ENCODE results near the gene SLC3A2. TPM values are rescaled to one million over a fixed set of nuclear protein-coding genes. Genes with fewer than 3 reads are reported as not detected.

Gene SLC3A2
- total RNA-seq, 1 donor from 2014 or later = 441 TPM

DNA sequence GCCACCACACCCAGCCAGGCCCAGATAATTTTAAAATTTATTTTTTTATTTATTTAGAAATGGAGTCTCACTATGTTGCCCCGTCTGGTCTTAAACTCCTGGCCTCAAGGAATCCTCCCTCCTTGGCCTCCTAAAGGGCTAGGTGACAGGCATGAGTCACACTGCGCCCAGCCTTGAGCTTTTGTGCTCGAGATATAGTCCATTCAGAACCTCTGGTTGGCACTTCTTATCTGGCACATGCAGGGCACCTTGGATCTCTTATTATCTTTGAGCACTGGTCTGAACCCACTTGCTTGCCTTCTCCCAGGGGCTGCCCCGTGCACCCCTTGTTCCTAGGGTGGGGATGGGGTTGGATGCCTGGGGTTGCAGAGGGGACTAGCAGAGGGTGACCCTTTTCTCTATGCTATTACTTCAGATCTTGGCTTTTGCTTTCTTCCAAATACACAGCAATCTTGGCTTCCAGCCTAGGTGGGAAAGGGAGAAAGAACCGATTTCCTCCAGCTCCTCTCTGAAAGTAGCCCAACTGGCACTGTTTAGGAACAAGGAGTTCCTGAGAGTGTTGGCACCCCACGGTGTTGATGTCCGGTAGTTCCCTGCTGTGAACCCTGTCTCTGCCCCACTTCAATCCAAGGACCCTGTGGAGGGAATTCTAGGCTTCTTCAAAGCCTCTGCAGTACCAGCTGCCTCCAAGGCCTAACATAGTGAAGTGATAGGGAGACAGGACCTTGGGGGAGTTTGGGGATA is 1.3 kb upstream of the SLC3A2 start:
- TF ChIP-seq, protein P1, sequence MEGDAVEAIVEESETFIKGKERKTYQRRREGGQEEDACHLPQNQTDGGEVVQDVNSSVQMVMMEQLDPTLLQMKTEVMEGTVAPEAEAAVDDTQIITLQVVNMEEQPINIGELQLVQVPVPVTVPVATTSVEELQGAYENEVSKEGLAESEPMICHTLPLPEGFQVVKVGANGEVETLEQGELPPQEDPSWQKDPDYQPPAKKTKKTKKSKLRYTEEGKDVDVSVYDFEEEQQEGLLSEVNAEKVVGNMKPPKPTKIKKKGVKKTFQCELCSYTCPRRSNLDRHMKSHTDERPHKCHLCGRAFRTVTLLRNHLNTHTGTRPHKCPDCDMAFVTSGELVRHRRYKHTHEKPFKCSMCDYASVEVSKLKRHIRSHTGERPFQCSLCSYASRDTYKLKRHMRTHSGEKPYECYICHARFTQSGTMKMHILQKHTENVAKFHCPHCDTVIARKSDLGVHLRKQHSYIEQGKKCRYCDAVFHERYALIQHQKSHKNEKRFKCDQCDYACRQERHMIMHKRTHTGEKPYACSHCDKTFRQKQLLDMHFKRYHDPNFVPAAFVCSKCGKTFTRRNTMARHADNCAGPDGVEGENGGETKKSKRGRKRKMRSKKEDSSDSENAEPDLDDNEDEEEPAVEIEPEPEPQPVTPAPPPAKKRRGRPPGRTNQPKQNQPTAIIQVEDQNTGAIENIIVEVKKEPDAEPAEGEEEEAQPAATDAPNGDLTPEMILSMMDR (IDR thresholded peaks at IDR 0.05; ENCODE audit: insufficient read depth, low read length, poor library complexity, severe bottlenecking) = no peak
- Histone ChIP-seq H3K4me3 (ENCODE audit: low read depth, low read length) (no peak overlapping the region), H3K36me3 (ENCODE audit: control insufficient read depth, insufficient read depth, low read length) (peaks cover 4% of the 10 kb centered on the region), H3K27me3 (ENCODE audit: control insufficient read depth, insufficient read depth, low read length) (no peaks in the 10 kb centered on the region)
- DNase-seq (ENCODE audit: low read depth) = no peak

DNA sequence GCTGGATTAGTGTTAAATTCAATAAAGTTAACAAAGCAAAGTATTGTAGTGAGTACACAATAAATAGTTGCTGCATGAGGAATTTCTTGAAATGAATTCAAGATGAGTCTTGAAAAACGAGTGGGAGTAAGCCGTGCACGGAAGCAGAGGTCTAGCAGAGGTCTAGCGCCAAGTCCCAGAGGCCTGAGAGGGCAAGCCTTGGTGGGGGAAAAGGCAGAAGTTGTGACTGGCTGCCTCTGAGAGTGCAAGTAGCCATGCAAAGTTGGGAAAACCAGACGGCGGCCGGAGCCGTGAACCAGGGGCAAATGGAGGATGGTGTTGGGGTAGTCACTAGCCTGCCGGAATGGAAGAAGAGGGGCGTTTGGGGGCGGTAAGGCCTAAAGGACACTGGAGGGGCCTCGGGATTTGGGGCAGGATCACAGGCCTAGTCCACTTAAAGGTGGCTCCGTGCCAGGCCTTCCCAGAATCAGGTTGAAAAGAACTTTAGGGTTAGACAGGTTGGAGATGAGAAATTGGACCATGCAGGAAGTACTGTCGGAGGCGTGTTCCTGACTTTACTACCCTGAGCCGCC is 379 bp upstream of the SLC3A2 start:
- TF ChIP-seq, protein P1 (IDR thresholded peaks at IDR 0.05; ENCODE audit: insufficient read depth, low read length, poor library complexity, severe bottlenecking) = no peak
- Histone ChIP-seq H3K36me3 (ENCODE audit: control insufficient read depth, insufficient read depth, low read length) (peaks cover 6% of the 10 kb centered on the region), H3K27me3 (ENCODE audit: control insufficient read depth, insufficient read depth, low read length) (no peaks in the 10 kb centered on the region), H3K4me3 (ENCODE audit: low read depth, low read length) (peak overlapping the region; percentile 100)
- DNase-seq (ENCODE audit: low read depth) = peak; percentile 38

DNA sequence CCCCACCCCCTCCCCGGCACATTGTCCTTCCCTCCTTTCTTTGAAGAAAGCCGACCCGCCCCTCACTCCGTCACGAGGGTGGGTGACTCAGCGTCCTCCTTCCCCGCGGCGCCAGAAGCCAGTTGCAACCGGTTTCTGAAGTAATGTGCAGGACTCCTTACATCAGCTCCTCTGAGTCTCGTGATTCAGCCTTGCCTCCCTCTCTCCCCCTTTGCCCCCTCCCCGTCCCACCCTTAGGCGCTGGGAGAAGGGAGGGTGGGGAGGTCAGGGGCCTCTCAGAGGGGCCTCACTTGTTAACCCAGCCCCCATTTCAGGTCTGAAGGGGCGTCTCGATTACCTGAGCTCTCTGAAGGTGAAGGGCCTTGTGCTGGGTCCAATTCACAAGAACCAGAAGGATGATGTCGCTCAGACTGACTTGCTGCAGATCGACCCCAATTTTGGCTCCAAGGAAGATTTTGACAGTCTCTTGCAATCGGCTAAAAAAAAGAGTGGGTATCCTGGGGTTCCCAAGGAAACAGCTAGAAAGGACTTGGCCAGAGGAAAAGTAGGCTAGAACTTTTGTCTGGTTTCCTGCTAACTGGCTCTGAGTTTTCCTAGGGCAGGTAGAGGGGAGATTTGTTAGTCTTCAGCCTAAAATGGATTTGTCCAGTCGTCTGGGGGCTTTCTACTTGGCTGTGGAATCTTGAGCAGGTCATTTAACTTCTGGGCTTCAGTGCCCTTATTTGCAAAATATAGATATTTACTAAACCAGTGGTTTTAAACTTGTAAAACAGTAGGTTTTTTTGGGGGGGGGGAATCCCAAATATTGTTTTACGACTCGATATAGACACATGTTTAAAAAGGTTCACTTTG is 1.1 kb downstream of the SLC3A2 start:
- TF ChIP-seq, protein P1 (IDR thresholded peaks at IDR 0.05; ENCODE audit: insufficient read depth, low read length, poor library complexity, severe bottlenecking) = no peak
- peak; percentile 84 for DNase-seq (ENCODE audit: low read depth)
- peak overlapping the region; percentile 100 for H3K4me3 ChIP-seq (ENCODE audit: low read depth, low read length)
- no peaks in the 10 kb centered on the region for H3K27me3 ChIP-seq (ENCODE audit: control insufficient read depth, insufficient read depth, low read length)
- peaks cover 6% of the 10 kb centered on the region for H3K36me3 ChIP-seq (ENCODE audit: control insufficient read depth, insufficient read depth, low read length)

DNA sequence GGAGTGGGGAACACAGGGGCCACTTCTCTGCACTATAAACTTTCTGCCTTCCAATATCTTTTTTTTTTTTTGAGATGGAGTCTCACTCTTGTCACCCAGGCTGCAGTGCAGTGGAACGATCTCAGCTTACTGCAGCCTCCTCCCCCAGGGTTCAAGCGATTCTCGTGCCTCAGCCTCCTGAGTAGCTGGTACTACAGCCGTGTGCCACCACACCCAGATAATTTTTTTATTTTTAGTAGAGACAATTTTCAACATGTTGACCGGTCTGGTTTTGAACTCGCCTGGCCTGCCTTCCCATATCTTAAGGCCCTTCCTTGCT is 1.7 kb downstream of the SLC3A2 start:
- DNase-seq (ENCODE audit: low read depth) = no peak
- peaks cover 6% of the 10 kb centered on the region for H3K36me3 ChIP-seq (ENCODE audit: control insufficient read depth, insufficient read depth, low read length)
- TF ChIP-seq, protein P1 (IDR thresholded peaks at IDR 0.05; ENCODE audit: insufficient read depth, low read length, poor library complexity, severe bottlenecking) = no peak
- H3K4me3 ChIP-seq (ENCODE audit: low read depth, low read length) = peak overlapping the region; percentile 100
- no peaks in the 10 kb centered on the region for H3K27me3 ChIP-seq (ENCODE audit: control insufficient read depth, insufficient read depth, low read length)

DNA sequence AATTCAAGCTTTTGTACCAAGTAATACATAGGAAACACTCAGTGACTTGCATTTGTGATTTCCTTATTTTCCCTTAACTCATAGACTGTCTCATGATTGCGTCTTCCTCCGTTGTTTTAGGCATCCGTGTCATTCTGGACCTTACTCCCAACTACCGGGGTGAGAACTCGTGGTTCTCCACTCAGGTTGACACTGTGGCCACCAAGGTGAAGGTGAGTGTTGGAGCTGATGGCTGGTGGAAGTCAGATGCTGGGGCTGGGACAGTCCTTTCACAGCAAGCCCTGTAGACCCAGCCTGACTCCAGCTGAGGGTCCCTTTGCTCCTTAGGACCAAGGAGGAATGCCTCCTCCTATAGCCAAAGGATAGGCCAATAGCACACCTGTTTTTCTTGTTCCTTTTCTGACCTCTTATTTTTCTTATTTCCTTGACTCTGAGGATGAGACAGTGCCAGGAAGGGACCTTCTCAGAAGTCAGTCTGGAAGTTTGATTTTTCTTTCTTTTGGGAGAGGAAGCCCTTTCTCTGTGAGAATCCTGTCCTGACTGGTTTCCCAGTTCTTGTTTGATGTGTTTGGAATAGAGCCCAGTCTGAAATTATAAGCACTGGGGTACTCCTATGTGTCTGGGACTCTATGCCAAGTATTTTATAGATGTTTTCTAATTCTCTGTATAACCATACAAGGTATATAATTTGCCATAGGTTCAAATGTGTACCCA is 2.2 kb downstream of the SLC3A2 start:
- no peak for DNase-seq (ENCODE audit: low read depth)
- TF ChIP-seq, protein P1 (IDR thresholded peaks at IDR 0.05; ENCODE audit: insufficient read depth, low read length, poor library complexity, severe bottlenecking) = no peak
- Histone ChIP-seq H3K4me3 (ENCODE audit: low read depth, low read length) (peak overlapping the region; percentile 100), H3K27me3 (ENCODE audit: control insufficient read depth, insufficient read depth, low read length) (no peaks in the 10 kb centered on the region), H3K36me3 (ENCODE audit: control insufficient read depth, insufficient read depth, low read length) (peaks cover 6% of the 10 kb centered on the region)
